Thyroid gland (tissue), 4 donors: Measurements from ENCODE around the gene CCSER1. TPM values are rescaled to one million over a fixed set of nuclear protein-coding genes. Genes with fewer than 3 reads are reported as not detected.

Experiments
- DNase-seq, 2 donors: peaks; one replicate each; pipeline ENCODE4 v3.0.0-alpha.2; 2019
- H3K27ac ChIP-seq, 3 donors: fragments of 200-600 bp; sonication (generic); 1 replicate in 2 of 3; 2 replicates in 1 of 3; pipeline ENCODE4 v1.5.1; 2016 to 2019; ENCODE audit warnings: mild to moderate bottlenecking in 1 of 3, moderate library complexity in 1 of 3
- H3K27me3 ChIP-seq: fragments of 200-600 bp; sonication (generic); one replicate; pipeline ENCODE4 v1.5.1; 2019
- H3K36me3 ChIP-seq, 2 donors: fragments of 200-600 bp; sonication (generic); one replicate each; pipeline ENCODE4 v1.5.1; 2016 to 2019
- H3K4me1 ChIP-seq, 2 donors: fragments of 200-600 bp; sonication (generic); one replicate each; pipeline ENCODE4 v1.5.1; 2017 to 2019
- H3K4me3 ChIP-seq, 3 donors: fragments of 200-600 bp; sonication (generic); replicated peaks in 1 of 3; 1 replicate in 2 of 3; 2 replicates in 1 of 3; pipeline ENCODE4 v1.5.1; 2016; ENCODE audit warnings: mild to moderate bottlenecking in 1 of 3
- H3K9me3 ChIP-seq: fragments of 200-600 bp; sonication (generic); one replicate; pipeline ENCODE4 v1.5.1; 2017
- CTCF ChIP-seq, 6 experiments: fragments of 200-600 bp in 3 of 6; fragments of 450-650 bp in 3 of 6; sonication (generic) in 3 of 6; IDR thresholded peaks; one replicate each; pipeline ENCODE4 v1.5.1; 2016 to 2019; ENCODE audit warnings: antibody characterized with exemption in 6 of 6, mild to moderate bottlenecking in 2 of 6, inconsistent platforms in 1 of 6, moderate library complexity in 1 of 6
- POLR2A ChIP-seq, 2 donors: fragments of 450-650 bp; IDR thresholded peaks; one replicate each; pipeline ENCODE4 v1.6.1; 2017; ENCODE audit warnings: antibody characterized with exemption in 2 of 2, mild to moderate bottlenecking in 2 of 2, moderate library complexity in 1 of 2
- WGBS, 2 donors: methylation state at CpG; one replicate each; pipeline ENCODE4 v1.1.5; 2017; 5-methylcytosine and 5-hydroxymethylcytosine counted together
- intact Hi-C: fragments of 100-400 bp; cut with DNase I; formaldehyde crosslinking; loops from one replicate; pipeline ENCODE4 v1.15.1; 2023
- total RNA-seq, 4 donors: library from RNA; depleted of rRNA; stranded (reverse); fragments of >200 nt; gene quantifications; one replicate each; pipeline ENCODE4 v1.2.3, GENCODE V29; 2016

The CCSER1 gene
- total RNA-seq, 4 donors from 2014 or later, result 37.7 to 52.3 (median 43.3) TPM

GRCh38 chr4:90120037-90120436, 7.2 kb upstream of the CCSER1 start:
- Histone ChIP-seq H3K4me1 (no peaks in the 10 kb centered on the region), H3K27me3 (no peaks in the 10 kb centered on the region), H3K27ac (no peak overlapping the region), H3K36me3 (no peaks in the 10 kb centered on the region), H3K4me3 (no peak overlapping the region), H3K9me3 (no peaks in the 10 kb centered on the region)
- DNase-seq, result no peak
- TF ChIP-seq POLR2A (IDR thresholded peaks at IDR 0.05), result no peak
- TF ChIP-seq CTCF (IDR thresholded peaks at IDR 0.05), result no peak
- intact Hi-C loops, result no loop called here

GRCh38 chr4:90120815-90121214, 6.4 kb upstream of the CCSER1 start:
- intact Hi-C loops, result no loop called here
- no peaks in the 10 kb centered on the region for H3K27me3 ChIP-seq
- H3K4me3 ChIP-seq, result no peak overlapping the region
- no peaks in the 10 kb centered on the region for H3K4me1 ChIP-seq
- no peak overlapping the region for H3K27ac ChIP-seq
- WGBS, 2 donors, result 81 to 88% methylated on average over 1 of the region's 1 CpG
- DNase-seq, result no peak
- no peaks in the 10 kb centered on the region for H3K36me3 ChIP-seq
- TF ChIP-seq POLR2A (IDR thresholded peaks at IDR 0.05), result no peak
- no peak for TF ChIP-seq CTCF (IDR thresholded peaks at IDR 0.05)
- H3K9me3 ChIP-seq, result no peaks in the 10 kb centered on the region

GRCh38 chr4:90121676-90122354, 5.4 kb upstream of the CCSER1 start:
- intact Hi-C loops, result no loop called here
- Histone ChIP-seq H3K4me3 (no peak overlapping the region), H3K36me3 (no peaks in the 10 kb centered on the region), H3K9me3 (no peaks in the 10 kb centered on the region), H3K4me1 (no peaks in the 10 kb centered on the region), H3K27ac (no peak overlapping the region), H3K27me3 (no peaks in the 10 kb centered on the region)
- DNase-seq, result no peak
- TF ChIP-seq CTCF (IDR thresholded peaks at IDR 0.05) (no peak), POLR2A (IDR thresholded peaks at IDR 0.05) (no peak)
- 80 to 83% methylated on average over 3 of the region's 3 CpGs for WGBS, 2 donors

- intact Hi-C loops, result no loop called here
- TF ChIP-seq POLR2A (IDR thresholded peaks at IDR 0.05) (no peak), CTCF (IDR thresholded peaks at IDR 0.05) (no peak)
- Histone ChIP-seq H3K9me3 (no peaks in the 10 kb centered on the region), H3K4me3 (no peak overlapping the region), H3K27ac (no peak overlapping the region), H3K36me3 (no peaks in the 10 kb centered on the region), H3K27me3 (no peaks in the 10 kb centered on the region), H3K4me1 (no peaks in the 10 kb centered on the region)
- no peak for DNase-seq
- 81 to 83% methylated on average over 7 of the region's 7 CpGs for WGBS, 2 donors
Measured at GRCh38 chr4:90122355-90122748, 4.8 kb upstream of the CCSER1 start.

GRCh38 chr4:90124276-90124675, 2.9 kb upstream of the CCSER1 start:
- no peaks in the 10 kb centered on the region for H3K9me3 ChIP-seq
- no peak for DNase-seq
- H3K27ac ChIP-seq, result no peak overlapping the region
- no peaks in the 10 kb centered on the region for H3K27me3 ChIP-seq
- peaks cover 4 to 8% of the 10 kb centered on the region in 2 donors for H3K4me1 ChIP-seq
- TF ChIP-seq CTCF (IDR thresholded peaks at IDR 0.05), result no peak
- TF ChIP-seq POLR2A (IDR thresholded peaks at IDR 0.05), result no peak
- intact Hi-C loops, result no loop called here
- H3K36me3 ChIP-seq, result no peaks in the 10 kb centered on the region
- H3K4me3 ChIP-seq, result no peak overlapping the region
